Natural killer cell treated with Interleukin-12 subunit alpha and Interleukin-12 subunit beta and Interleukin-15 and Interleukin-18, amount 100 ng/mL, for 72 hours (primary cell): ENCODE data around the gene CTTNBP2. TPM values are rescaled to one million over a fixed set of nuclear protein-coding genes. Genes with fewer than 3 reads are reported as not detected.

Experiments
- ATAC-seq, 2 donors: fragments of 150-1000 bp; cut with Tn5 transposase in 1 of 2; sonication (Bioruptor Pico), chemical (Tn5 transposase) in 1 of 2; 2 replicates each; pipeline ENCODE4 v1.10.0; 2021
- DNase-seq: peaks from one replicate; pipeline ENCODE4 v3.0.0; 2022; ENCODE audit warnings: low spot score
- H3K27ac Mint-ChIP-seq, 2 donors: 1 replicate in 1 of 2; 2 replicates in 1 of 2; pipeline ENCODE4 v1.8.0; 2022; ENCODE audit warnings: mixed read lengths in 2 of 2, mild to moderate bottlenecking in 1 of 2, moderate library complexity in 1 of 2
- H3K27me3 Mint-ChIP-seq, 2 donors: 1 replicate in 1 of 2; 2 replicates in 1 of 2; pipeline ENCODE4 v1.8.0; 2022; ENCODE audit warnings: mixed read lengths in 2 of 2
- H3K36me3 Mint-ChIP-seq: one replicate; pipeline ENCODE4 v1.8.0; 2022; ENCODE audit warnings: mixed read lengths
- H3K4me1 Mint-ChIP-seq, 2 donors: 1 replicate in 1 of 2; 2 replicates in 1 of 2; pipeline ENCODE4 v1.8.0; 2022; ENCODE audit warnings: low read depth in 2 of 2, mixed read lengths in 2 of 2, mild to moderate bottlenecking in 1 of 2
- H3K4me3 Mint-ChIP-seq: one replicate; pipeline ENCODE4 v1.8.0; 2022; ENCODE audit warnings: mixed read lengths
- H3K9me3 Mint-ChIP-seq: 2 replicates; pipeline ENCODE4 v1.8.0; 2022; ENCODE audit warnings: mixed read lengths
- total RNA-seq, 2 donors: library from RNA; stranded (reverse); gene quantifications; one replicate each; pipeline ENCODE4 v1.2.3, GENCODE V29; 2022

The CTTNBP2 gene
- total RNA-seq, 2 donors from 2014 or later = 0.14 TPM; not detected in 1

DNA sequence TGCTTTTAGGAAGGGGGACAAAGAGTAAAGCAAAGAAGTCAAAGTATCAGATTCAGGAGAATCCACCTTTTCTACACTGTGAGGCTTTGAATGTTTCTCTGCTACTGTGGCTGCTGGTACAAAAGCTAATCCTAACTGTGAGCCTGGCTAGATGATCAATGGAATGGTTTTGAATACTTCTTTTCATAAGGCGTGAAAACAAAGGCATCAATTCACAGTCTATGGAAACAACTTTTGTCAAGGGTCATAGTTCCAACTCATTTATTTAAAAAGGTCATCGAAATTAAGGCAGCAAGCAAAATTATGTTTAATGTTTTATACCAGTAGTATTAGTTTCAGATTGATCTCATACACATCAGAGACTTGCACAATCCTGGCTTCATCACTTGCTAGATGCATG, 118.1 kb downstream of the CTTNBP2 start:
- Mint-ChIP-seq H3K4me1 (no peaks in the 10 kb centered on the region), H3K27ac (no peak overlapping the region), H3K9me3 (no peaks in the 10 kb centered on the region), H3K27me3 (no peaks in the 10 kb centered on the region), H3K36me3 (no peaks in the 10 kb centered on the region), H3K4me3 (no peak overlapping the region)
- no peak for ATAC-seq
- DNase-seq = no peak

GRCh38 chr7:117751775-117752174, 121.5 kb downstream of the CTTNBP2 start:
- Mint-ChIP-seq H3K9me3 (no peaks in the 10 kb centered on the region), H3K4me3 (no peak overlapping the region), H3K4me1 (no peaks in the 10 kb centered on the region), H3K27me3 (no peaks in the 10 kb centered on the region), H3K27ac (no peak overlapping the region), H3K36me3 (no peaks in the 10 kb centered on the region)
- DNase-seq (no peak), ATAC-seq (no peak)

DNA sequence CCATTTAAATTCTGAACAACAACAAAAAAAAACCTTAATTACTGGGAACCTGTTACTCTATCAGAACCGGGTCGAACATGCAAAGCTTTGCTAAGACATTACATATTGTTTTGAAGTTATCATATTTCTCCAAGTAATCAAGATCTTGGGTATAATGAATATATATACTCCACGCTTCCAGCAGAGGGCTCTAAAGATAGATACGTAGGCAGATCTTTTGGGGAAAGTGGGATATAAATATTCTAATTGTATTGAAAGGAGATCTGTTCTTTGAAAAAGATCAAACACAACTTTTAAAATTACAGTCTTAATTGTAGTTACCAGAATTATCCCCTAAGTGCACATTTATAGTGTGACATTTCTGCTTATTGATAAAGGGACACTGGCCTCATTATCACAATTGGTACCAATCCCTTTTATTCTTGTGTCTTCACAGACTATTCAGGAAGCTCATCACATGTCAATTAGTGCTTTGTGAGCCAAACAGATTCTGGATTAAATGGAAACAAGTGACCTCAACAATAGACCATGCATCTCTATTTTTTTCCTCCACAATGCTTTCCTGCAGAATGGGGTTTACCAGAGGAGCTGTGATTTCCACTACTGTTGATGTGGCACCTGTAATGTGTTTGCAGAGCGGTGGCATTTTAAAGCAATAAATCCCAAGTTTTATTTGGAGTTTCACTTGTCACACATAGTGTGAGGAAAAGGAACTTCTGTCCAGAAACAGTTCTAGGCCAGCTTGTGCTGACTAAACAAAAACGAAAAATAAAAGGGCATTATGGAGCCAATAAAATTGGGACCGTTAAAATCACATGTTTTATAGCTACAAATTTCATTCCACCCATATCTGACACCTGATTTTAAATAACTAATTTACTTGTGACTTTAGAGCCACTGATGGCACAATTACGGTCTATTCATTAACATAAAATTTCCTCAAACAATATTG, 122.4 kb downstream of the CTTNBP2 start:
- no peaks in the 10 kb centered on the region for H3K9me3 Mint-ChIP-seq
- ATAC-seq = no peak
- H3K4me3 Mint-ChIP-seq = no peak overlapping the region

DNA sequence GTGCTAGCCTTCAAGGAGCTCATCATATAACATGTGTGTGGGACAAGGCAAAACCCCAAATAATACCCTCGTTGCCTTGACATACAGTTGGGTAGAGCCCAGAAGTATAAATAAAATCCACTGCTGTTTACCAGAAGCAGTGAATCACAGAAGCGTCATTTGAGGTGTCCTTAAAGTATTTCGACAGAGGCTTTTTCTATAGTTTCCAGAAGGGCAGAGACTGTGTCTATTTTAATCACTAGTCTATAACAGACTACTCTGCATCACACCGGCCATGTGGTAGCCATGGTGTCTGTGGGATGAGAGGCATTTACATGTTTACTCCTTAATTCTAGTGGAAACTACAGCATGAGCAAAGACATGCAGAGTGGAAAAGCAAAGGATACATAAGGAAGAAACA, 131.3 kb downstream of the CTTNBP2 start:
- Mint-ChIP-seq H3K9me3 (no peaks in the 10 kb centered on the region), H3K27me3 (no peaks in the 10 kb centered on the region), H3K36me3 (no peaks in the 10 kb centered on the region), H3K4me3 (no peak overlapping the region), H3K4me1 (no peaks in the 10 kb centered on the region), H3K27ac (no peak overlapping the region)
- ATAC-seq (no peak), DNase-seq (no peak)

More for the DNA sequence above, 122.4 kb downstream of the CTTNBP2 start:
- Mint-ChIP-seq H3K36me3 (no peaks in the 10 kb centered on the region), H3K27me3 (no peaks in the 10 kb centered on the region), H3K4me1 (no peaks in the 10 kb centered on the region), H3K27ac (no peak overlapping the region)
- DNase-seq = no peak

- H3K27me3 Mint-ChIP-seq = no peaks in the 10 kb centered on the region
- H3K36me3 Mint-ChIP-seq = no peaks in the 10 kb centered on the region
- H3K9me3 Mint-ChIP-seq = no peaks in the 10 kb centered on the region
- no peaks in the 10 kb centered on the region for H3K4me1 Mint-ChIP-seq
- H3K4me3 Mint-ChIP-seq = no peak overlapping the region
- ATAC-seq (no peak), DNase-seq (no peak)
- no peak overlapping the region for H3K27ac Mint-ChIP-seq
Measured at GRCh38 chr7:117739085-117739484, 134.2 kb downstream of the CTTNBP2 start.

DNA sequence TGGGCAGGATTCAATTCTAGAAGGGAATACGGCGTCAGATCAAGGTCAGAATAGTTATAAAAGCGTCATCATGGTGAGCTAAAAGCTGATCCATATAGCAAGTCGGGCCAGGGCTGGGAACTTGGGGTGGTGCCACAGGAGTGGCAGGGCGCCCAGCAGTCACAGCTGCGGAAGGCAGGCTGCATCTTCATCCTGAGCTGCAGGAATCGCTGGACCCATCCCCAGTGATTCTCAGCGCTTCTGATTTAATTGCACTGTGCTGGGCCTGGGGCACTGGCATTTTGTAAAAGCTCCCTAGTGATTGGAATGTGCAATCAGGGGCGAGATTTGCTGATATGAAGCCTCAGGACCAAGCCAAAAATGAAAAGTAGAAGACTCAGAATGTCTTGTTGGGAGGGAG, 135.3 kb downstream of the CTTNBP2 start:
- no peaks in the 10 kb centered on the region for H3K4me1 Mint-ChIP-seq
- DNase-seq = no peak
- H3K4me3 Mint-ChIP-seq = no peak overlapping the region
- H3K36me3 Mint-ChIP-seq = no peaks in the 10 kb centered on the region
- H3K9me3 Mint-ChIP-seq = no peaks in the 10 kb centered on the region
- no peak overlapping the region for H3K27ac Mint-ChIP-seq
- no peak for ATAC-seq
- no peaks in the 10 kb centered on the region for H3K27me3 Mint-ChIP-seq

GRCh38 chr7:117731455-117731854, 141.8 kb downstream of the CTTNBP2 start:
- DNase-seq = no peak
- Mint-ChIP-seq H3K36me3 (no peaks in the 10 kb centered on the region), H3K27ac (no peak overlapping the region), H3K27me3 (peaks cover 3 to 16% of the 10 kb centered on the region in 2 donors), H3K9me3 (no peaks in the 10 kb centered on the region), H3K4me1 (no peaks in the 10 kb centered on the region), H3K4me3 (no peak overlapping the region)
- ATAC-seq = no peak

GRCh38 chr7:117730390-117730789, 142.9 kb downstream of the CTTNBP2 start:
- Mint-ChIP-seq H3K27ac (no peak overlapping the region), H3K4me1 (no peaks in the 10 kb centered on the region), H3K9me3 (no peaks in the 10 kb centered on the region), H3K4me3 (no peak overlapping the region), H3K36me3 (no peaks in the 10 kb centered on the region), H3K27me3 (peaks cover 3 to 16% of the 10 kb centered on the region in 2 donors)
- no peak for ATAC-seq
- no peak for DNase-seq

DNA sequence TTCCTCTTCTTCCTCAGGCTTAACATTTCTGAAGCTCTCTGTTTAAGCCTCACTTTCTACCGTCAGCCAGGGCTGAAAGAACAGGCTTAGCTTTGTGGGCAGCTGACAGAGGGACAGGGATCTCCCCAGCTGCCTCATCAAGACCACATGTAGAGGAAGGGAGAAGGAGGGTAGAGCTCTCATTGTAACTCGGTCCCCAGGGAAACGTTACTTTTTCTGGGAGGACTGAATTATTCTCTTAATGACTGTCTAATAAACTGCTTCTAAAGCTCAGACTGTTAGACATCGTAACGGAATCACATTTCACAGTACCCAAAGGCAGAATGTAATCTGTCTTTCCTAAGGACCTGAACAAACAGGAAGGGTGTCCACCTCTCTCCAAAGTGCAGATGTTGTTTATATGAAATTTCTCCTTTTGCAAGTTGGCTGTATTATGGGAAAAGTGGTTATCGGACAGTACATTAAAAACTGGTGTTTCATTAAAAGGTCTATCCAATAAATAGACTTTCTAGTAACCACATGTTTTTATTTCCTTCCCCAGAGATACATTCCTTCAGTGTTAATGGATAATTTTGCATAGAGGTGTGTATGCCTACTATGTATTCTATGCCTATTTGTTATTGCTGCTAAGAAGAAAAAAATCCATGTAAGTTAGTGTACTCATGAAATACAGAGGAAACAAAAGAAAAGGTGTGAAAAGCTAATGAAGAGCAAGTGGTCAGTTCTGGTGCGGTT, 144.2 kb downstream of the CTTNBP2 start:
- no peak overlapping the region for H3K27ac Mint-ChIP-seq
- ATAC-seq (no peak), DNase-seq (no peak)
- no peaks in the 10 kb centered on the region for H3K36me3 Mint-ChIP-seq
- peaks cover 3 to 16% of the 10 kb centered on the region in 2 donors for H3K27me3 Mint-ChIP-seq
- no peak overlapping the region for H3K4me3 Mint-ChIP-seq
- no peaks in the 10 kb centered on the region for H3K4me1 Mint-ChIP-seq
- H3K9me3 Mint-ChIP-seq = no peaks in the 10 kb centered on the region

DNA sequence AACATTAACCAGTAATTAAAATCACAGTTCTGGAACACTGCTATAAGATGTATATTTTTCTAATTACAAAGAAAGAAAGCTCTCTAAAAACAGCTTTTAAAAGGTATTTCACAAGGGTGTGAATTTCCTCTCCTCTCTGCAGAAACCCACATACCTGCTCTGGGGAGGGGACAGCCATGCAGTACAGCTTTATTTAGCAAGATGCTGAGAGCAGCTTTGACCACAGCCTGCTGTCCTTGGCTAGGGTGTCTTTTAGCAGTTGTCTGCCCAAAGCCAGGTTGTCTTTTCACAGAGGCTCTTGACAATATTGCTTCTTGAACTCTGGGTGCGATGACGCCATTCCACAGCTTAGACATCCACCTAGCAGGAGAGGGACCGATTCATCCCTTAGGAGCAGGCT, 148.3 kb downstream of the CTTNBP2 start:
- no peak for ATAC-seq
- H3K27me3 Mint-ChIP-seq = peaks cover 0 to 16% of the 10 kb centered on the region in 2 donors
- no peaks in the 10 kb centered on the region for H3K4me1 Mint-ChIP-seq
- no peaks in the 10 kb centered on the region for H3K36me3 Mint-ChIP-seq
- no peak for DNase-seq
- no peak overlapping the region for H3K27ac Mint-ChIP-seq
- no peaks in the 10 kb centered on the region for H3K9me3 Mint-ChIP-seq
- no peak overlapping the region for H3K4me3 Mint-ChIP-seq

DNA sequence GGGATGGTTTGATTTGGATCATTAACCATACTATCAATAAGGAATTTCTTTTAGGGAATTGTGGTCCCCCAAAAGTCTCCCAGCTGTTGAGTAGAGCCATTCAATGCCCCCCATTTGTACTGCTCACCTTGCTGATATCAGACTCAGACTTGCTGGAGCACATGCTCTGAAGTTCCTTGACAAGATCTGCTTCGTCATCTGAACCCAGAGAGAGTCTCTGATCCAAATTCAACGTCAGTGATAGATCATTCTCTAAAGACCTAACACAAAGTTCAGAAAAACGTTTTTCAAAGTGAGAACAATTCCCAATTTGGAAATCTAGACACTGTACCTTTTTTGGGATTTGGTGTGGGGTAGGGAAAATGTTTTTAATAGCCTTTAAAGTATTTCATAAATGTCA, 153.9 kb downstream of the CTTNBP2 start:
- ATAC-seq = no peak
- Mint-ChIP-seq H3K4me3 (no peak overlapping the region), H3K36me3 (no peaks in the 10 kb centered on the region), H3K4me1 (no peaks in the 10 kb centered on the region), H3K27me3 (no peaks in the 10 kb centered on the region), H3K27ac (no peak overlapping the region), H3K9me3 (no peaks in the 10 kb centered on the region)
- no peak for DNase-seq

GRCh38 chr7:117718116-117718835, 155.0 kb downstream of the CTTNBP2 start:
- Mint-ChIP-seq H3K9me3 (peaks cover under 1% of the 10 kb centered on the region), H3K4me1 (no peaks in the 10 kb centered on the region), H3K4me3 (no peak overlapping the region), H3K27me3 (no peaks in the 10 kb centered on the region), H3K36me3 (no peaks in the 10 kb centered on the region), H3K27ac (no peak overlapping the region)
- DNase-seq (no peak), ATAC-seq (no peak)

DNA sequence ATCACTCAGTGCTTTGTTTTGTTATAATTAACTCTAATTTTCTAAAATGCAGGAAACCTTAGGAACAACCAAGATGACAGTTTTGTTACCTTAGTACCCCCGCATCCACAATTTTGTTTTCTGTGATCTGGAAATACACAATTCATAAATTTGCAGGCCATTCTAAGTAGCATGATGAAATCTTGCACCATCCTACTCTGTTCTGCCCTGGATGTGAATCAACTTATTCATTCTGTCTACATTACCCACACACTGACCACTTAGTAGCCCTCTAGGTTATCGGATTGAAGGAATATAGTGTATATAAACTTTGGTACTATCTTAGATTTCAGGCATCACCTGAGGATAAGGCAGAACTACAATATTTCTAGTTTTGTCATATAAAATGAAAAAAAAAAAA, 155.9 kb downstream of the CTTNBP2 start:
- Mint-ChIP-seq H3K4me1 (no peaks in the 10 kb centered on the region), H3K27me3 (no peaks in the 10 kb centered on the region), H3K9me3 (peaks cover 4% of the 10 kb centered on the region), H3K4me3 (no peak overlapping the region), H3K36me3 (no peaks in the 10 kb centered on the region), H3K27ac (no peak overlapping the region)
- DNase-seq (no peak), ATAC-seq (no peak)
